ENCODE results near the gene CES2. TPM values are rescaled to one million over a fixed set of nuclear protein-coding genes. Genes with fewer than 3 reads are reported as not detected.
A peak's percentile ranks its signal among the peaks of the same experiment; 100 is the strongest.

CES2 gene
- total RNA-seq, 2 experiments from 2014 or later, result 45.4 to 46.4 TPM

GRCh38 chr16:66917741-66918140 is 17.6 kb upstream of the CES2 start:
- no peaks in the 10 kb centered on the region for H3K4me1 Mint-ChIP-seq
- no peak overlapping the region for H3K27ac Mint-ChIP-seq
- H3K36me3 Mint-ChIP-seq, result no peaks in the 10 kb centered on the region
- ATAC-seq (ENCODE audit: low read depth) (no peak), DNase-seq (no peak)
- POLR2A ChIA-PET, result no interaction called here
- H3K4me3 Mint-ChIP-seq, result no peak overlapping the region
- no peaks in the 10 kb centered on the region for H3K9me3 Mint-ChIP-seq
- peaks cover 18% of the 10 kb centered on the region for H3K27me3 Mint-ChIP-seq

GRCh38 chr16:66918355-66918754 is 17.0 kb upstream of the CES2 start:
- DNase-seq, result no peak
- H3K36me3 Mint-ChIP-seq, result no peaks in the 10 kb centered on the region

GRCh38 chr16:66918803-66919568 is 16.3 kb upstream of the CES2 start, which contains the start of gene CDH16:
TSS of gene CDH16 (minus strand) at chr16:66918885. CDS start at chr16:66918065, 820 bp downstream.
- Mint-ChIP-seq H3K36me3 (no peaks in the 10 kb centered on the region), H3K4me1 (peaks cover 1% of the 10 kb centered on the region), H3K27ac (no peak within 1 kb of the TSS), H3K4me3 (no peak within 1 kb of the TSS), H3K27me3 (peaks cover 29% of the 10 kb centered on the region), H3K9me3 (no peaks in the 10 kb centered on the region)
- ATAC-seq (ENCODE audit: low read depth), result no peak
- POLR2A ChIA-PET, result interaction anchor here (0.9 to 1.8 kb wide), 2 partner anchors 14 to 18 kb away, joined by 4 to 5 read pairs; partner anchors contain the start of gene CIAO2B
- DNase-seq, result no peak

More at GRCh38 chr16:66918355-66918754, 17.0 kb upstream of the CES2 start:
- H3K4me3 Mint-ChIP-seq, result no peak overlapping the region
- H3K27me3 Mint-ChIP-seq, result peaks cover 23% of the 10 kb centered on the region
- POLR2A ChIA-PET, result interaction anchor here (0.9 kb wide), 1 partner anchor 19 kb away, joined by 5 read pairs; no protein-coding TSS in a partner anchor
- no peak overlapping the region for H3K27ac Mint-ChIP-seq
- no peaks in the 10 kb centered on the region for H3K4me1 Mint-ChIP-seq
- H3K9me3 Mint-ChIP-seq, result no peaks in the 10 kb centered on the region
- ATAC-seq (ENCODE audit: low read depth), result no peak

GRCh38 chr16:66919569-66920298 is 15.6 kb upstream of the CES2 start:
- DNase-seq (no peak), ATAC-seq (ENCODE audit: low read depth) (no peak)
- H3K36me3 Mint-ChIP-seq, result no peaks in the 10 kb centered on the region
- H3K27me3 Mint-ChIP-seq, result peaks cover 29% of the 10 kb centered on the region
- H3K4me3 Mint-ChIP-seq, result no peak overlapping the region
- H3K9me3 Mint-ChIP-seq, result no peaks in the 10 kb centered on the region
- H3K27ac Mint-ChIP-seq, result no peak overlapping the region
- peaks cover 3% of the 10 kb centered on the region for H3K4me1 Mint-ChIP-seq
- POLR2A ChIA-PET, result interaction anchor here (0.5 to 1.8 kb wide), 2 partner anchors 14 to 802 kb away, joined by 4 read pairs; partner anchors contain the start of gene CIAO2B

- no peak for ATAC-seq (ENCODE audit: low read depth)
- POLR2A ChIA-PET, result interaction anchor here (1.8 kb wide), 1 partner anchor 13 kb away, joined by 4 read pairs; the partner anchor contains the start of gene CIAO2B
- H3K27ac Mint-ChIP-seq, result no peak overlapping the region
- peaks cover 4% of the 10 kb centered on the region for H3K4me1 Mint-ChIP-seq
- H3K9me3 Mint-ChIP-seq, result no peaks in the 10 kb centered on the region
- no peaks in the 10 kb centered on the region for H3K36me3 Mint-ChIP-seq
- no peak overlapping the region for H3K4me3 Mint-ChIP-seq
- DNase-seq, result no peak
- H3K27me3 Mint-ChIP-seq, result peaks cover 30% of the 10 kb centered on the region
These were observed 15.1 kb upstream of the CES2 start for GRCh38 chr16:66920299-66920590.

- ATAC-seq (ENCODE audit: low read depth), result no peak
- H3K9me3 Mint-ChIP-seq, result no peaks in the 10 kb centered on the region
- no peaks in the 10 kb centered on the region for H3K36me3 Mint-ChIP-seq
- H3K4me1 Mint-ChIP-seq, result peaks cover 9% of the 10 kb centered on the region
- H3K27me3 Mint-ChIP-seq, result peaks cover 36% of the 10 kb centered on the region
- H3K4me3 Mint-ChIP-seq, result no peak overlapping the region
- H3K27ac Mint-ChIP-seq, result no peak overlapping the region
- POLR2A ChIA-PET, result interaction anchor here (0.6 to 1.8 kb wide), 2 partner anchors 12 to 222 kb away, joined by 3 to 4 read pairs; partner anchors contain the start of gene CIAO2B
- DNase-seq, result no peak
These were observed 14.2 kb upstream of the CES2 start for GRCh38 chr16:66920924-66921680.

- H3K9me3 Mint-ChIP-seq, result no peaks in the 10 kb centered on the region
- peaks cover 36% of the 10 kb centered on the region for H3K27me3 Mint-ChIP-seq
- H3K4me1 Mint-ChIP-seq, result peaks cover 9% of the 10 kb centered on the region
- no peaks in the 10 kb centered on the region for H3K36me3 Mint-ChIP-seq
- DNase-seq (no peak), ATAC-seq (ENCODE audit: low read depth) (no peak)
- no peak overlapping the region for H3K27ac Mint-ChIP-seq
- POLR2A ChIA-PET, result interaction anchor here (0.6 kb wide), 1 partner anchor 223 kb away, joined by 3 read pairs; no protein-coding TSS in a partner anchor
- H3K4me3 Mint-ChIP-seq, result no peak overlapping the region
These were observed 13.4 kb upstream of the CES2 start for GRCh38 chr16:66921729-66922450.

GRCh38 chr16:66923247-66923731 is 12.0 kb upstream of the CES2 start:
- Mint-ChIP-seq H3K4me3 (no peak overlapping the region), H3K9me3 (no peaks in the 10 kb centered on the region), H3K4me1 (peaks cover 13% of the 10 kb centered on the region), H3K36me3 (no peaks in the 10 kb centered on the region), H3K27me3 (peaks cover 33% of the 10 kb centered on the region), H3K27ac (no peak overlapping the region)
- no peak for DNase-seq
- ATAC-seq (ENCODE audit: low read depth), result no peak
- POLR2A ChIA-PET, result no interaction called here

GRCh38 chr16:66923866-66924265 is 11.4 kb upstream of the CES2 start:
- no peaks in the 10 kb centered on the region for H3K36me3 Mint-ChIP-seq
- no peak overlapping the region for H3K4me3 Mint-ChIP-seq
- POLR2A ChIA-PET, result no interaction called here
- no peaks in the 10 kb centered on the region for H3K9me3 Mint-ChIP-seq
- no peak overlapping the region for H3K27ac Mint-ChIP-seq
- H3K27me3 Mint-ChIP-seq, result peaks cover 32% of the 10 kb centered on the region
- DNase-seq (no peak), ATAC-seq (ENCODE audit: low read depth) (no peak)
- peaks cover 16% of the 10 kb centered on the region for H3K4me1 Mint-ChIP-seq

- no peak overlapping the region for H3K27ac Mint-ChIP-seq
- POLR2A ChIA-PET, result no interaction called here
- ATAC-seq (ENCODE audit: low read depth) (peak; percentile 70), DNase-seq (peak; percentile 76)
- H3K27me3 Mint-ChIP-seq, result peaks cover 28% of the 10 kb centered on the region
- peak overlapping the region; percentile 69 for H3K4me3 Mint-ChIP-seq
- H3K4me1 Mint-ChIP-seq, result peaks cover 16% of the 10 kb centered on the region
- no peaks in the 10 kb centered on the region for H3K9me3 Mint-ChIP-seq
- H3K36me3 Mint-ChIP-seq, result no peaks in the 10 kb centered on the region
These were observed 10.6 kb upstream of the CES2 start for GRCh38 chr16:66924527-66925321.

GRCh38 chr16:66925322-66925840 is 9.9 kb upstream of the CES2 start, which contains the start of gene RRAD:
TSS of gene RRAD (minus strand) at chr16:66925535. CDS start at chr16:66925179, 356 bp downstream.
- ATAC-seq (ENCODE audit: low read depth), result peak; percentile 3
- Mint-ChIP-seq H3K4me3 (peak within 1 kb of the TSS; percentile 69), H3K9me3 (no peaks in the 10 kb centered on the region)

More at GRCh38 chr16:66925322-66925840, 9.9 kb upstream of the CES2 start, which contains the start of gene RRAD:
- H3K4me1 Mint-ChIP-seq, result peaks cover 16% of the 10 kb centered on the region
- peaks cover 28% of the 10 kb centered on the region for H3K27me3 Mint-ChIP-seq
- DNase-seq, result no peak
- H3K27ac Mint-ChIP-seq, result no peak within 1 kb of the TSS
- POLR2A ChIA-PET, result interaction anchor here (0.5 kb wide), 1 partner anchor 85 kb away, joined by 5 read pairs; no protein-coding TSS in a partner anchor
- no peaks in the 10 kb centered on the region for H3K36me3 Mint-ChIP-seq

Measured in activated naive CD8-positive, alpha-beta T cell treated with anti-CD3 and anti-CD28 coated beads, Interleukin-2, amount 10 ng/mL, durations not matched to agents 7 days and 5 days (primary cell).